ENCODE results near the gene CCNDBP1. TPM values are rescaled to one million over a fixed set of nuclear protein-coding genes. Genes with fewer than 3 reads are reported as not detected.
"Not testable (repeated sequence)": the region's sequence is repeated elsewhere in the genome, so short reads cannot be mapped to it uniquely, and the experiment has no call there.

CCNDBP1 gene
- polyA plus RNA-seq, 1 of the 3 experiments (the other 2 are of a cell fraction): 63.6 TPM

DNA sequence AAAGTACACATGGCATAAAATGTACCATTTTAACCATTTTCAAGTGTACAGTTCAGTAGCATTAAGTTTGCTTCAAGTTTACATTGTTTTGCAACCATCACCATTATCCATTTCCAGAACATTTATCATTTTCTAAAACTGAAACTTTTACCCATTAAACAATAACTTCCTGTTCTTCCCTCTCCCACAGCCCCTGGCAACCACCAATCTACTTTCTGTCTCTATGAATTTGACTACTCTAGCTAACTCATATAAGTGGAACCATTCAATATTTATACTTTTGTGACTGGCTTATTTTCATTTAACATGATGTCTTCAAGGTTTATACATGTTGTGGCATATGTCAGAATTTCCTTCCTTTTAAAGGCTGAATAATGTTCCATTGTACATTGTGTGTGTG is 31.9 kb upstream of the CCNDBP1 start:
- Histone ChIP-seq H3K79me2 (ENCODE audit: insufficient read depth) (no peaks in the 10 kb centered on the region), H4K20me1 (ENCODE audit: insufficient read depth) (no peaks in the 10 kb centered on the region), H2AFZ (ENCODE audit: low read depth) (no peak overlapping the region), H3K4me2 (no peak overlapping the region), H3K27ac (ENCODE audit: low read depth in 2 of 2, low read length in 1 of 2) (no peak overlapping the region), H3F3A (replicated peaks; ENCODE audit: insufficient read depth) (peaks cover 27% of the 10 kb centered on the region), H3K4me3 (ENCODE audit: low read depth in 2 of 2, low read length in 1 of 2) (no peak overlapping the region), H3K27me3 (ENCODE audit: insufficient read depth) (no peaks in the 10 kb centered on the region), H3K4me1 (ENCODE audit: control insufficient read depth in 1 of 2, insufficient read depth in 2 of 2, low read depth in 1 of 2, low read length in 1 of 2) (peaks cover 0 to 6% of the 10 kb centered on the region in 2 experiments; a peak in 1 of 4 replicates), H3K9me2 (no peaks in the 10 kb centered on the region), H3K36me3 (replicated peaks in 1 of 2; ENCODE audit: control insufficient read depth in 1 of 2, insufficient read depth in 2 of 2, low read length in 1 of 2) (peaks cover 62 to 65% of the 10 kb centered on the region in 2 experiments), H3K9me3 (no peaks in the 10 kb centered on the region), H3K9ac (no peak overlapping the region)
- TF ChIP-seq YY1 (IDR thresholded peaks at IDR 0.05; ENCODE audit: low read depth): no peak
- TF ChIP-seq TAF1 (IDR thresholded peaks at IDR 0.05; ENCODE audit: borderline replicate concordance, low read depth, low read length): no peak
- TF ChIP-seq, protein P1, sequence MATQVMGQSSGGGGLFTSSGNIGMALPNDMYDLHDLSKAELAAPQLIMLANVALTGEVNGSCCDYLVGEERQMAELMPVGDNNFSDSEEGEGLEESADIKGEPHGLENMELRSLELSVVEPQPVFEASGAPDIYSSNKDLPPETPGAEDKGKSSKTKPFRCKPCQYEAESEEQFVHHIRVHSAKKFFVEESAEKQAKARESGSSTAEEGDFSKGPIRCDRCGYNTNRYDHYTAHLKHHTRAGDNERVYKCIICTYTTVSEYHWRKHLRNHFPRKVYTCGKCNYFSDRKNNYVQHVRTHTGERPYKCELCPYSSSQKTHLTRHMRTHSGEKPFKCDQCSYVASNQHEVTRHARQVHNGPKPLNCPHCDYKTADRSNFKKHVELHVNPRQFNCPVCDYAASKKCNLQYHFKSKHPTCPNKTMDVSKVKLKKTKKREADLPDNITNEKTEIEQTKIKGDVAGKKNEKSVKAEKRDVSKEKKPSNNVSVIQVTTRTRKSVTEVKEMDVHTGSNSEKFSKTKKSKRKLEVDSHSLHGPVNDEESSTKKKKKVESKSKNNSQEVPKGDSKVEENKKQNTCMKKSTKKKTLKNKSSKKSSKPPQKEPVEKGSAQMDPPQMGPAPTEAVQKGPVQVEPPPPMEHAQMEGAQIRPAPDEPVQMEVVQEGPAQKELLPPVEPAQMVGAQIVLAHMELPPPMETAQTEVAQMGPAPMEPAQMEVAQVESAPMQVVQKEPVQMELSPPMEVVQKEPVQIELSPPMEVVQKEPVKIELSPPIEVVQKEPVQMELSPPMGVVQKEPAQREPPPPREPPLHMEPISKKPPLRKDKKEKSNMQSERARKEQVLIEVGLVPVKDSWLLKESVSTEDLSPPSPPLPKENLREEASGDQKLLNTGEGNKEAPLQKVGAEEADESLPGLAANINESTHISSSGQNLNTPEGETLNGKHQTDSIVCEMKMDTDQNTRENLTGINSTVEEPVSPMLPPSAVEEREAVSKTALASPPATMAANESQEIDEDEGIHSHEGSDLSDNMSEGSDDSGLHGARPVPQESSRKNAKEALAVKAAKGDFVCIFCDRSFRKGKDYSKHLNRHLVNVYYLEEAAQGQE (IDR thresholded peaks at IDR 0.05; ENCODE audit: low read depth, low read length): no peak
- ChIA-PET POLR2A (no interaction called here), CTCF (no interaction called here)
- DNase-seq: no peak

DNA sequence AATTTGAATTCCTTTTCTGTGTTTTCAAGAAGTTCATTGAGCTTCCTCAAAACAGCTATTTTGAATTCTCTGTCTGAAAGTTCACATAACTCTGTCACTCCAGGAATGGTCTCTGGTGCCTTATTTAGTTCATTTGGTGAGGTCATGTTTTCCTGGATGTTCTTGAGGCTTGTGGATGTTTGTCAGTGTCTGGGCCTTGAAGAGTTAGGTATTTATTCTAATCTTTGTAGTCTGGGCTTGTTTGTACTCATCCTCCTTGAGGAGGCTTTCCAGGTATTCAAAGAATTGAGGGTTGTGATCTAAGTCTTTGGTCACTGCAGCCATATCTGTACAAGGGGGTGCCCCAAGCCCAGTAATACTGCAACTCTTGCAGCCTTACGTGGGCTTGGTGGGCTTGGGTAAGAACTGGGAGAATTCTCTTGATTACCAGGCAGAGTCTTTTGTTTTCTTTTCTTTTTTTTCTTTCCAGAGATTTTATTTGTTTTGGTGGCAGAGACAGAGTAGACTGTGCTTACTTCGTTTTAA is 19.3 kb upstream of the CCNDBP1 start:
- ChIA-PET POLR2A (no interaction called here), CTCF (interaction anchor here (1.4 kb wide), 1 partner anchor 10 kb away, joined by 4 read pairs; no protein-coding TSS in a partner anchor)
- Histone ChIP-seq H4K20me1 (ENCODE audit: insufficient read depth) (no peaks in the 10 kb centered on the region), H3K9me2 (no peaks in the 10 kb centered on the region), H3K9me3 (no peaks in the 10 kb centered on the region), H3K36me3 (replicated peaks in 1 of 2; ENCODE audit: control insufficient read depth in 1 of 2, insufficient read depth in 2 of 2, low read length in 1 of 2) (peaks cover 32 to 49% of the 10 kb centered on the region in 2 experiments), H2AFZ (ENCODE audit: low read depth) (no peak overlapping the region), H3K79me2 (ENCODE audit: insufficient read depth) (no peaks in the 10 kb centered on the region), H3K4me1 (ENCODE audit: control insufficient read depth in 1 of 2, insufficient read depth in 2 of 2, low read depth in 1 of 2, low read length in 1 of 2) (peaks cover 0 to 4% of the 10 kb centered on the region in 2 experiments; a peak in 1 of 4 replicates), H3K27me3 (ENCODE audit: insufficient read depth) (no peaks in the 10 kb centered on the region), H3K4me2 (no peak overlapping the region), H3F3A (replicated peaks; ENCODE audit: insufficient read depth) (peaks cover 8% of the 10 kb centered on the region), H3K9ac (no peak overlapping the region), H3K4me3 (ENCODE audit: low read depth in 2 of 2, low read length in 1 of 2) (no peak overlapping the region), H3K27ac (ENCODE audit: low read depth in 2 of 2, low read length in 1 of 2) (no peak overlapping the region)
- 85% methylated on average over 2 of the region's 2 CpGs for WGBS (ENCODE audit: low lambda C conversion rate)
- TF ChIP-seq RCOR1 (IDR thresholded peaks at IDR 0.05; ENCODE audit: low read length): no peak
- no peak for TF ChIP-seq MEF2A (IDR thresholded peaks at IDR 0.05; ENCODE audit: borderline replicate concordance, low read depth)
- DNase-seq: no peak

DNA sequence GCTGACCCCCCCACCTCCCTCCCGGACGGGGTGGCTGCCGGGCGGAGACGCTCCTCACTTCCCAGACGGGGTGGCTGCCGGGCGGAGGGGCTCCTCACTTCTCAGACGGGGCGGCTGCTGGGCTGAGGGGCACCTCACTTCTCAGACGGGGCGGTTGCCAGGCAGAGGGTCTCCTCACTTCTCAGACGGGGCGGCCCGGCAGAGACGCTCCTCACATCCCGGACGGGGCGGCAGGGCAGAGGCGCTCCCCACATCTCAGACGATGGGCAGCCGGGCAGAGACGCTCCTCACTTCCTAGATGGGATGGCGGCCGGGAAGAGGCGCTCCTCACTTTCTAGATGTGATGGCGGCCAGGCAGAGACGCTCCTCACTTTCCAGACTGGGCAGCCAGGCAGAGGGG is 17.9 kb upstream of the CCNDBP1 start:
- H3F3A ChIP-seq (replicated peaks; ENCODE audit: insufficient read depth); CTCF ChIA-PET; H3K27ac ChIP-seq (ENCODE audit: low read depth in 2 of 2, low read length in 1 of 2); H4K20me1 ChIP-seq (ENCODE audit: insufficient read depth); DNase-seq; H3K9ac ChIP-seq; H3K4me1 ChIP-seq (ENCODE audit: control insufficient read depth in 1 of 2, insufficient read depth in 2 of 2, low read depth in 1 of 2, low read length in 1 of 2); H3K4me2 ChIP-seq; H3K27me3 ChIP-seq (ENCODE audit: insufficient read depth); H3K79me2 ChIP-seq (ENCODE audit: insufficient read depth); H3K4me3 ChIP-seq (ENCODE audit: low read depth in 2 of 2, low read length in 1 of 2); POLR2A ChIA-PET; H3K9me2 ChIP-seq; H3K9me3 ChIP-seq; H2AFZ ChIP-seq (ENCODE audit: low read depth): not testable (repeated sequence)
- H3K36me3 ChIP-seq (replicated peaks in 1 of 2; ENCODE audit: control insufficient read depth in 1 of 2, insufficient read depth in 2 of 2, low read length in 1 of 2): peaks cover 27 to 43% of the 10 kb centered on the region in 2 experiments
- WGBS (ENCODE audit: low lambda C conversion rate): no CpG with 5 or more reads among the region's 28 CpGs
